ENCODE measurements around the gene TBC1D4.

TBC1D4 gene

GRCh38 chr13:75357576-75358289 lies 124.2 kb downstream of the TBC1D4 start:
- TF ChIP-seq SIN3A (IDR thresholded peaks at IDR 0.05; ENCODE audit: borderline replicate concordance, insufficient read depth, low read length) (no peak), REST (IDR thresholded peaks at IDR 0.05; ENCODE audit: insufficient read depth in 1 of 2, low read depth in 2 of 2, low read length in 2 of 2) (no peak), TAF1 (IDR thresholded peaks at IDR 0.05; ENCODE audit: borderline replicate concordance, insufficient read depth, low read length) (no peak), POLR2AphosphoS5 (IDR thresholded peaks at IDR 0.05; ENCODE audit: low read depth, low read length) (no peak), FOXP2 (optimal IDR thresholded peaks at IDR 0.05; ENCODE audit: borderline replicate concordance, extremely low read depth, extremely low read length, insufficient read depth) (no peak)

GRCh38 chr13:75356421-75356820 lies 125.5 kb downstream of the TBC1D4 start:
- TF ChIP-seq SIN3A (IDR thresholded peaks at IDR 0.05; ENCODE audit: borderline replicate concordance, insufficient read depth, low read length) (no peak), REST (IDR thresholded peaks at IDR 0.05; ENCODE audit: insufficient read depth in 1 of 2, low read depth in 2 of 2, low read length in 2 of 2) (no peak), TAF1 (IDR thresholded peaks at IDR 0.05; ENCODE audit: borderline replicate concordance, insufficient read depth, low read length) (no peak), POLR2AphosphoS5 (IDR thresholded peaks at IDR 0.05; ENCODE audit: low read depth, low read length) (no peak), FOXP2 (optimal IDR thresholded peaks at IDR 0.05; ENCODE audit: borderline replicate concordance, extremely low read depth, extremely low read length, insufficient read depth) (no peak)

- no peak for TF ChIP-seq POLR2AphosphoS5 (IDR thresholded peaks at IDR 0.05; ENCODE audit: low read depth, low read length)
- TF ChIP-seq TAF1 (IDR thresholded peaks at IDR 0.05; ENCODE audit: borderline replicate concordance, insufficient read depth, low read length), result no peak
- TF ChIP-seq REST (IDR thresholded peaks at IDR 0.05; ENCODE audit: insufficient read depth in 1 of 2, low read depth in 2 of 2, low read length in 2 of 2), result no peak
- TF ChIP-seq FOXP2 (optimal IDR thresholded peaks at IDR 0.05; ENCODE audit: borderline replicate concordance, extremely low read depth, extremely low read length, insufficient read depth), result no peak
- no peak for TF ChIP-seq SIN3A (IDR thresholded peaks at IDR 0.05; ENCODE audit: borderline replicate concordance, insufficient read depth, low read length)
Observed at GRCh38 chr13:75355609-75356008, 126.4 kb downstream of the TBC1D4 start.

GRCh38 chr13:75353781-75354193 lies 128.2 kb downstream of the TBC1D4 start:
- no peak for TF ChIP-seq FOXP2 (optimal IDR thresholded peaks at IDR 0.05; ENCODE audit: borderline replicate concordance, extremely low read depth, extremely low read length, insufficient read depth)
- no peak for TF ChIP-seq REST (IDR thresholded peaks at IDR 0.05; ENCODE audit: insufficient read depth in 1 of 2, low read depth in 2 of 2, low read length in 2 of 2)
- TF ChIP-seq POLR2AphosphoS5 (IDR thresholded peaks at IDR 0.05; ENCODE audit: low read depth, low read length), result no peak
- no peak for TF ChIP-seq TAF1 (IDR thresholded peaks at IDR 0.05; ENCODE audit: borderline replicate concordance, insufficient read depth, low read length)
